HG03432 (cell line): ENCODE data around the gene PAN3.
"Not testable (repeated sequence)": the region's sequence is repeated elsewhere in the genome, so short reads cannot be mapped to it uniquely, and the experiment has no call there.

Experiments used
- ATAC-seq: cut with Tn5 transposase; IDR thresholded peaks from one replicate; pipeline ENCODE4 v1.9.1; 2021; ENCODE audit warnings: mild to moderate bottlenecking, moderate library complexity; ENCODE audit not compliant: unreplicated experiment

Gene PAN3, protein sequence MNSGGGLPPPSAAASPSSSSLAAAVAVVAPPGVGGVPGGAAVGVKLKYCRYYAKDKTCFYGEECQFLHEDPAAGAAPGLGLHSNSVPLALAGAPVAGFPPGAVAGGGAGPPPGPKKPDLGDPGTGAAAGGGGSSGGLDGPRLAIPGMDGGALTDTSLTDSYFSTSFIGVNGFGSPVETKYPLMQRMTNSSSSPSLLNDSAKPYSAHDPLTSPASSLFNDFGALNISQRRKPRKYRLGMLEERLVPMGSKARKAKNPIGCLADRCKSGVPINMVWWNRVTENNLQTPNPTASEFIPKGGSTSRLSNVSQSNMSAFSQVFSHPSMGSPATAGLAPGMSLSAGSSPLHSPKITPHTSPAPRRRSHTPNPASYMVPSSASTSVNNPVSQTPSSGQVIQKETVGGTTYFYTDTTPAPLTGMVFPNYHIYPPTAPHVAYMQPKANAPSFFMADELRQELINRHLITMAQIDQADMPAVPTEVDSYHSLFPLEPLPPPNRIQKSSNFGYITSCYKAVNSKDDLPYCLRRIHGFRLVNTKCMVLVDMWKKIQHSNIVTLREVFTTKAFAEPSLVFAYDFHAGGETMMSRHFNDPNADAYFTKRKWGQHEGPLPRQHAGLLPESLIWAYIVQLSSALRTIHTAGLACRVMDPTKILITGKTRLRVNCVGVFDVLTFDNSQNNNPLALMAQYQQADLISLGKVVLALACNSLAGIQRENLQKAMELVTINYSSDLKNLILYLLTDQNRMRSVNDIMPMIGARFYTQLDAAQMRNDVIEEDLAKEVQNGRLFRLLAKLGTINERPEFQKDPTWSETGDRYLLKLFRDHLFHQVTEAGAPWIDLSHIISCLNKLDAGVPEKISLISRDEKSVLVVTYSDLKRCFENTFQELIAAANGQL

GRCh38 chr13:28138012-28138755, at the start of gene PAN3:
Gene PAN3, plus strand, starts transcription at chr13:28138545. Its CDS starts 113 bp downstream, at chr13:28138658.
- peak; percentile 67 for ATAC-seq

- ATAC-seq = no peak
Measured at GRCh38 chr13:28089065-28089464, 49.3 kb upstream of the PAN3 start.

GRCh38 chr13:28092431-28092830, 45.9 kb upstream of the PAN3 start:
- ATAC-seq = no peak

- ATAC-seq = no peak
Measured at GRCh38 chr13:28093881-28094280, 44.5 kb upstream of the PAN3 start.

DNA sequence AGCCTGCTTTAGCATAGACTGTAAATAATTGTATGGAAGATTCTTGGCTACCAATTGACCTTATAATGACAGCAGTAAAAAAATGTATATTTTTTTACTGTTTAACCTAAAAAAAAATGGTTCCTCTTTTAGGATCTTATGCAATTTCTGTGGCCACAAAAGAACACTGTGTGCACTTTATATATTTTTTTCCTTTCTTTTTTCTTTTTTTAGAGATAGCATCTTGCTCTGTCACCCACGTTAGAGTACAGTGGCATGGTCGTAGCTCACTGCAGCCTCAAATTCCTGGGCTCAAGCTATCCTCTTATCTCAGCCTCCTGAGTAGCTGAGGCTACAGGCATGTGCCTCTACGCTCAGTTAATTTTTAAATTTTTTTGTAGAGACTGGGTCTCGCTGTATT, 44.0 kb upstream of the PAN3 start:
- no peak for ATAC-seq

GRCh38 chr13:28097503-28097902, 40.8 kb upstream of the PAN3 start:
- no peak for ATAC-seq

- no peak for ATAC-seq
Measured at GRCh38 chr13:28099396-28100149, 38.8 kb upstream of the PAN3 start.

GRCh38 chr13:28100150-28101121, 37.9 kb upstream of the PAN3 start, which contains the start of gene FLT3:
Gene FLT3, minus strand, starts transcription at chr13:28100576. Its CDS starts 66 bp downstream, at chr13:28100510.
- peak; percentile 81 for ATAC-seq

DNA sequence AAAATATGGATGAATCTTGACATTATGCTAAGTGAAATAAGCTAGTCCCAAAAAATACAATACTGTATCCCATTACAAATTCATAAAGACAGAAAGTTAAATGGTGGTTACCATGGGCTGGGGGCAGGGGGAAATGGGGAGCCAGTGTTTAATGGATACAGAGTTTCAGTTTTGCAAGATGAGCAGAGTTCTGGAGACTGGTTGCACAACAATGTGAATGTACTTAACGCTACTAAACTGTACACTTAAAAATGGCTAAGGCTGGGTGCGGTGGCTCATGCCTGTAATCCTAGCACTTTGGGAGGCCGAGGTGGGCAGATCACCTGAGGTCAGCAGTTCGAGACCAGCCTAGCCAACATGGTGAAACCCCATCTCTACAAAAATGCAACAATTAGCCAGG, 36.5 kb upstream of the PAN3 start:
- not testable (repeated sequence) for ATAC-seq

DNA sequence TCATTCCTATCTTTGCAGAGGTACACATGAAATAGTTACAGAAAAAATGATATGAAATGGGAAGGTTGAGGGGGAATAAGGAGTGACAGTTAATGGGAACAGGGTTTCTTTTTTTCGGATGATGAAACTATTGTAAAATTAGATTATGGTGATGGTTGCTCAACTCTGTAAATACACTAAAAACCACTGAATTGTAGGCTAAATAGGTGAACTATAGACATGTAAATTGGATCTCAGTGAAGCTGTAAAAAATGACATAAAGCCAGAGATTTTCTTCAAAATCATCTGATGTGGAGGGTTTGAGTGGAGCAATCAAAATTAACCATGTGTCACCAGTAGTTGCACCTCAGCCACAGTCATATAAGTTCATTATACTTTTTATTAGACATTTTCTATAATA, 31.4 kb upstream of the PAN3 start:
- ATAC-seq = no peak

DNA sequence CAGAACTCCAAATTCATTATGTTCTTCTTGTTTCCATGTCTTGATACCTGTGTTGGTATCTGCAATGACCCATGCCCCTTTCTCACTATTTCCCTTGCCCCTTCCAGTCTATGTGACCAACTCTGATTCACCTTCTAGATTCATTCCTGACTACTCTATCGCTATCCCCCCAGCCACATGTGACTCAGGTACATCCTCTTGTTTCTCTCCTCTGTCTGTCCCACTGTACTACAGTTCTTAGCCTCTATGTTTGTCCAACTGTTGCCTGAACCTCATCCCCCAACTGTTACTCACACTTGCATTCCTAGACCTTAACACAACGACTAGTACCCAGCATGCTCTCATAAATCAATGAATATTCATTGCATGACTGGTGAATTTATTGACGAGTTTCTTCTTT, 27.9 kb upstream of the PAN3 start:
- no peak for ATAC-seq

- ATAC-seq = no peak
Measured at GRCh38 chr13:28116736-28117135, 21.6 kb upstream of the PAN3 start.

GRCh38 chr13:28117689-28118377, 20.5 kb upstream of the PAN3 start:
- no peak for ATAC-seq

DNA sequence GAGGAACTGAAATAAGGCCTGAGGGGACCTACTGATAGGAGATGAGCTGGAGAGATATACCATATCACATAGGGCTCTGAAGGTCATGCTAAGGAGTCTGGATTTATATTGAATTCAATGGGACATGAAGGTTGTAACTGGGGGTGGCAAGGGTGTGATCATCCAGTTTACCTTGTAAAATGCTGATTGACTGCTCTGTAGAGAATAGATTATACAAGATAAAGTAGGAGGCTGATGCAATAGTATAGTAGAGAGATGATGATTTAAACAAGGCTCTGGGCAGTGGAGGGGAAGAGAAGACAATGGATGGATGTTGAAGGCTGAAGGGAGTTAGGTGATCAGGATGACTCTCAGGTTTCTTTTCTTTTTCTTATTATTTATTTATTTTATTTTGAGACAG, 18.0 kb upstream of the PAN3 start:
- ATAC-seq = no peak

- no peak for ATAC-seq
Measured at GRCh38 chr13:28121224-28121623, 17.1 kb upstream of the PAN3 start.

DNA sequence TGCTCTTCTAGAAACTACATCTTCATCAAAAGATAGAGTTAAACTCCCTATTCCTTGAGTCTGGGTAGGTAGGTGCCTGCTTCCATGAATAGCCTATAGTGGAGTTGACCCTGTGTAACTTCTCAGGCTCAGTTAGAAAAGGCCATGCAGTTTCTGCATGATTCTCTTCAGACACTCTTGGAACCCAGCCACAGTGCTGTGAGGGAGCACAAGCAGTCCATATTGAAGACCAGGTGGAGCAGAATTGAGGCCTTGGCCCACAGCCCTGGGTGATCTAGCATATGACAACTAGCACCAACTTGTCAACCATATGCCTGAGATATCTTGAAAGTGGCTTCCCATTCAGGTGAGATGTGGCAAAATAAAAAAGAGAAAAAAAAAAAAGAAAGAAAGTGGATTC, 10.3 kb upstream of the PAN3 start:
- ATAC-seq = no peak

DNA sequence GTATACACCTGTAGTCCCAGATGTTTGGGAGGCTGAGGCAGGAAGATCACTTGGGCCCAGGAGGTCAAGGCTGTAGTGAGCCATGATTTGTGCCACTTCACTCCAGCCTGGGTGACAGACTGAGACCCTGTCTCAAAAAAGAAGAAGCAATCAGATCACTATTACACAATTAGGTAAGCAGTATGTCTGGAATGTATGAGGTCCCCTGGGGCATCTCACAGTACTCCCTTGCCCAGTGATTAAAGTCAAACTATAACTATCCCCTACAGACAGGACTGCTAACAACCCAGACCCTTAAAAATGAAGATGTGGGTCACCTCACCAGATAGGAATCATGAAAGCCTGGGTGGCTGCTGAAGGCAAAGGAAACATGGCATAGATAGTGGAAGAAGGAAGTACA, 9.4 kb upstream of the PAN3 start:
- no peak for ATAC-seq

GRCh38 chr13:28129911-28130693, 8.2 kb upstream of the PAN3 start:
- ATAC-seq = no peak
